DND-41 (cell line): Measurements from ENCODE around the gene TAOK3.
A peak's percentile ranks its signal among the peaks of the same experiment; 100 is the strongest.

Experiments
- EZH2 ChIP-seq: IDR thresholded peaks from 3 replicates; pipeline ENCODE4 v1.6.1; 2012; ENCODE audit warnings: borderline replicate concordance, low read depth, mild to moderate bottlenecking, moderate library complexity, low read length, inconsistent platforms; ENCODE audit not compliant: severe bottlenecking
- TF ChIP-seq, protein P1 (sequence below): IDR thresholded peaks from 2 replicates; pipeline ENCODE4 v1.5.1; 2012; ENCODE audit warnings: borderline replicate concordance, low read length, moderate library complexity, mild to moderate bottlenecking; ENCODE audit not compliant: poor library complexity, severe bottlenecking; ENCODE audit errors: extremely low read depth

DNA sequence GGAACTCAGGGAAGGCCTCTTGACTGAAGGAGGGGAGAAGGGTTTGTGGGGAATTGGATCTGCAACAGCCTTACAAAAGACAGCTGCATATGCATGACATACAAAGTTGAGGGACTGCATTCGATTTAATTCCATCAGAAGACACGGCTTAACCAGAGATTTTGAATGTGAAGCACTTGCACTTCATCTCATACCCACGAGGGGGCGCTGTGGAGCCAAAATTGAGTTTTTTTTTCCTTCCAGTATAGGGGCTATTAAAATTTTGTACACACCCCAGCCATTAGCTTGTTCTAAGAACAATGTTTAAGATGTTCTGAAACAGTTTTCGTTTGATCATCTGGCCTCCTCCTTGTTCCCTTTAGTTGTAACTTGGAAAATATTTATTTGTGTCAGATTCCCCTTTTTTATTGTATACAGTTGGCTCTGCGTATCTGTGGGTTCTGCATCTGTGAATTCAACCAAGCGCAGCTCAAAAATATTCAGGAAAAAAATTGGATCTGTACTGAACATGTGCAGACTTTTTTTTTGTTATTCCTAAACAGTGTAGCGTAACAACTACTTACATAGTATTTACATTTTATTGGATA is 5.3 kb upstream of the TAOK3 start:
- TF ChIP-seq, protein P1, sequence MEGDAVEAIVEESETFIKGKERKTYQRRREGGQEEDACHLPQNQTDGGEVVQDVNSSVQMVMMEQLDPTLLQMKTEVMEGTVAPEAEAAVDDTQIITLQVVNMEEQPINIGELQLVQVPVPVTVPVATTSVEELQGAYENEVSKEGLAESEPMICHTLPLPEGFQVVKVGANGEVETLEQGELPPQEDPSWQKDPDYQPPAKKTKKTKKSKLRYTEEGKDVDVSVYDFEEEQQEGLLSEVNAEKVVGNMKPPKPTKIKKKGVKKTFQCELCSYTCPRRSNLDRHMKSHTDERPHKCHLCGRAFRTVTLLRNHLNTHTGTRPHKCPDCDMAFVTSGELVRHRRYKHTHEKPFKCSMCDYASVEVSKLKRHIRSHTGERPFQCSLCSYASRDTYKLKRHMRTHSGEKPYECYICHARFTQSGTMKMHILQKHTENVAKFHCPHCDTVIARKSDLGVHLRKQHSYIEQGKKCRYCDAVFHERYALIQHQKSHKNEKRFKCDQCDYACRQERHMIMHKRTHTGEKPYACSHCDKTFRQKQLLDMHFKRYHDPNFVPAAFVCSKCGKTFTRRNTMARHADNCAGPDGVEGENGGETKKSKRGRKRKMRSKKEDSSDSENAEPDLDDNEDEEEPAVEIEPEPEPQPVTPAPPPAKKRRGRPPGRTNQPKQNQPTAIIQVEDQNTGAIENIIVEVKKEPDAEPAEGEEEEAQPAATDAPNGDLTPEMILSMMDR = peak; percentile 94
- TF ChIP-seq EZH2 = no peak
